GM12864 (cell line): ENCODE results near the gene BST1.
"Not testable (repeated sequence)": the region's sequence is repeated elsewhere in the genome, so short reads cannot be mapped to it uniquely, and the experiment has no call there.

Experiments
- DNase-seq: peaks from one replicate; pipeline ENCODE4 v3.0.0-alpha.2; 2011; ENCODE audit warnings: low read depth
- H3K4me3 ChIP-seq: 2 replicates; pipeline ENCODE4 v1.5.1; 2011; ENCODE audit warnings: mild to moderate bottlenecking, low read depth, low read length, control low read depth
- TF ChIP-seq, protein P1 (sequence below): IDR thresholded peaks from 2 replicates; pipeline ENCODE4 v1.5.1; 2011; ENCODE audit warnings: low read depth, mild to moderate bottlenecking, moderate library complexity, low read length, control low read depth, inconsistent platforms; ENCODE audit errors: missing control alignments

Gene BST1

DNA sequence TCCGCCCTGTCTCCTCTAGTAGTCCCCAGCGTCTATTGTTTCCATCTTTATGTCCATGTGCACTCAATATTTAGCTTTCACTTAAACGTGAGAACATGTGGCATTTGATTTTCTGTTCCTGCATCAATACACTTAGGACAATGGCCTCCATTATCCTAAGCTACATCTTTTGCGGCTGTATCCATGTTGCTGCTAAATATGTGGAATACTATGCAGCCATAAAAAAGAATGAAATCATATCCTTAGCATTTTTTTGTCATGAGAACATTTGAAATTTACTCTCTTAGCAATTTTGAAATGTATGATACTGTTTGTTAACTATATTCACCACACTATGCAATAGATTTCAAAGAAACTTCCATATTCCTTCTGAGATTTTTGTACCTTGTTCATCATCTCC, 55.4 kb downstream of the BST1 start:
- H3K4me3 ChIP-seq = no peak overlapping the region
- TF ChIP-seq, protein P1, sequence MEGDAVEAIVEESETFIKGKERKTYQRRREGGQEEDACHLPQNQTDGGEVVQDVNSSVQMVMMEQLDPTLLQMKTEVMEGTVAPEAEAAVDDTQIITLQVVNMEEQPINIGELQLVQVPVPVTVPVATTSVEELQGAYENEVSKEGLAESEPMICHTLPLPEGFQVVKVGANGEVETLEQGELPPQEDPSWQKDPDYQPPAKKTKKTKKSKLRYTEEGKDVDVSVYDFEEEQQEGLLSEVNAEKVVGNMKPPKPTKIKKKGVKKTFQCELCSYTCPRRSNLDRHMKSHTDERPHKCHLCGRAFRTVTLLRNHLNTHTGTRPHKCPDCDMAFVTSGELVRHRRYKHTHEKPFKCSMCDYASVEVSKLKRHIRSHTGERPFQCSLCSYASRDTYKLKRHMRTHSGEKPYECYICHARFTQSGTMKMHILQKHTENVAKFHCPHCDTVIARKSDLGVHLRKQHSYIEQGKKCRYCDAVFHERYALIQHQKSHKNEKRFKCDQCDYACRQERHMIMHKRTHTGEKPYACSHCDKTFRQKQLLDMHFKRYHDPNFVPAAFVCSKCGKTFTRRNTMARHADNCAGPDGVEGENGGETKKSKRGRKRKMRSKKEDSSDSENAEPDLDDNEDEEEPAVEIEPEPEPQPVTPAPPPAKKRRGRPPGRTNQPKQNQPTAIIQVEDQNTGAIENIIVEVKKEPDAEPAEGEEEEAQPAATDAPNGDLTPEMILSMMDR = no peak
- DNase-seq = no peak

DNA sequence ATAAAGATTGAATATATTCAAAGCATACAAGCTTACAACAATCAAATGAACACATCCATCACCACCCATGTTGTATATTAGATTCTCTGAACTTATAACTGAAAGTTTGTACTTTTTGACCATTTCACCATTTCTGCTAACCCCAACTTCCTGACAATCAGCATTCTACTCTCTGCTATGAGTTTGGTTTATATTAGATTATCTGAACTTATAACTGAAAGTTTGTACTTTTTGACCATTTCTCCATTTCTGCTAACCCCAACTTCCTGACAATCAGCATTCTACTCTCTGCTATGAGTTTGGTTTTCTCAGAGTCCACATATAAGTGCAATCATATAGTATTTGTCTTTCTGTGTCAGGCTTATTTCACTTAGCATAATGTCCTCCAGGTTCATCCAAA, 59.6 kb downstream of the BST1 start:
- DNase-seq, H3K4me3 ChIP-seq: not testable (repeated sequence)

DNA sequence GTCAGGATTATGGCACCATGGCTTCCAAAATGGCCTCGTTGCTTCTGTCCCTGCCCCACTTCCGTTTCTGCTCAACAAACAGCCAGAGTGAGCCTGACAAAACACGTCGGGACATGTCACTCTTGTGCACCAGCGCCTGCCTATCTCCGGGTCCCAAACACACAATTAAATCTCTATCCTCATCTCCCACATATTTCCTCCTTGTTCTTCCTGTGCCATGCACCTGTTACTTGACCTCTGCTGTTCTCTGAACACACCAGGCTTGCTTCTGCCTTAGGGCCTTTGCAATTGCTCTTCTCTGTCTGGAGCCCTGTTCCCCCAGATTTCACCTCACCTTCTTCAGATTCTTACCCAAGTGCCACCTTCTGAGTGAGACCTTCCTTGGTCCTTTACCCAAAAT, 62.5 kb downstream of the BST1 start:
- no peak for DNase-seq
- TF ChIP-seq, protein P1 = no peak
- no peak overlapping the region for H3K4me3 ChIP-seq

GRCh38 chr4:15765910-15766697, 63.2 kb downstream of the BST1 start:
- TF ChIP-seq, protein P1 = no peak
- H3K4me3 ChIP-seq = no peak overlapping the region
- no peak for DNase-seq

DNA sequence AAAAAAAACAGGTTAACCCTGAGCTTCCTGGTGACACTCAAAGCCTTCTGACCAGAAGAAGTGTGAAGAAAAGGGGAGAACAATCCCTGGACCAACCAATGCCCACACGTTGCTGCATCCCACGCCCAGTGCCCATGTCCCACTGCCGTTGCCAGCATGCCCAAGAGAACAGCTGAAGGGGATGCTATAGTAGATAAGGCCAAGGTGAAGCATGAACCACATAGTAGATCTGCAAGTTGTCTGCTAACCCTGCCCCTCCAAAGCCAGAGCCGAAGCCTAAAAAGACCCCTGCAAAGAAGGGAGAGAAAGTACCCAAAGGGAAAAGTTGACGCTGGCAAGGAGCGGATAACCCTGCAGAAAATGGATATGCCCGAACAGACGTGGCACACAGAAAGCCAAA, 64.0 kb downstream of the BST1 start:
- TF ChIP-seq, protein P1 = no peak
- no peak overlapping the region for H3K4me3 ChIP-seq

GRCh38 chr4:15769202-15769601, 66.3 kb downstream of the BST1 start:
- TF ChIP-seq, protein P1 = no peak
- no peak for DNase-seq
- no peak overlapping the region for H3K4me3 ChIP-seq

More for the DNA sequence above, 64.0 kb downstream of the BST1 start:
- no peak for DNase-seq

GRCh38 chr4:15771216-15772058, 68.6 kb downstream of the BST1 start:
- no peak for DNase-seq
- TF ChIP-seq, protein P1 = no peak
- no peak overlapping the region for H3K4me3 ChIP-seq
